Effector memory CD8-positive, alpha-beta T cell (primary cell): ENCODE data around the gene APOBEC3G.

Source experiments
- ATAC-seq: fragments of 150-1000 bp; cut with Tn5 transposase; replicated peaks from 2 replicates; pipeline ENCODE4 v1.10.0; 2021; ENCODE audit warnings: mild to moderate bottlenecking, moderate library complexity
- DNase-seq, 3 experiments: peaks; one replicate each; pipeline ENCODE4 v3.0.0; 2021
- H3K27ac Mint-ChIP-seq, 2 donors: one replicate each; pipeline ENCODE4 v1.8.0; 2022; ENCODE audit warnings: mild to moderate bottlenecking in 2 of 2, mixed read lengths in 2 of 2, moderate library complexity in 2 of 2
- H3K27me3 Mint-ChIP-seq, 2 donors: one replicate each; pipeline ENCODE4 v1.8.0; 2022; ENCODE audit warnings: mixed read lengths in 2 of 2
- H3K36me3 Mint-ChIP-seq: one replicate; pipeline ENCODE4 v1.8.0; 2022; ENCODE audit warnings: mild to moderate bottlenecking, moderate library complexity, mixed read lengths; ENCODE audit not compliant: insufficient read depth
- H3K4me1 Mint-ChIP-seq, 2 donors: one replicate each; pipeline ENCODE4 v1.8.0; 2022; ENCODE audit warnings: low read depth in 2 of 2, mixed read lengths in 2 of 2
- H3K4me3 Mint-ChIP-seq, 2 donors: one replicate each; pipeline ENCODE4 v1.8.0; 2022; ENCODE audit warnings: mild to moderate bottlenecking in 2 of 2, mixed read lengths in 2 of 2, moderate library complexity in 2 of 2
- H3K9me3 Mint-ChIP-seq, 2 donors: one replicate each; pipeline ENCODE4 v1.8.0; 2022; ENCODE audit warnings: mixed read lengths in 2 of 2

The APOBEC3G gene

GRCh38 chr22:39129746-39130145 lies 52.7 kb downstream of the APOBEC3G start:
- peak overlapping the region in 1 of 2 donors; percentile 31 for H3K27ac Mint-ChIP-seq
- H3K36me3 Mint-ChIP-seq = peaks cover 7% of the 10 kb centered on the region
- no peak overlapping the region for H3K4me3 Mint-ChIP-seq
- no peaks in the 10 kb centered on the region for H3K9me3 Mint-ChIP-seq
- H3K27me3 Mint-ChIP-seq = no peaks in the 10 kb centered on the region
- DNase-seq = no peak
- no peak for ATAC-seq
- H3K4me1 Mint-ChIP-seq = peaks cover 0 to 4% of the 10 kb centered on the region in 2 donors

- Mint-ChIP-seq H3K9me3 (no peaks in the 10 kb centered on the region), H3K27ac (peak overlapping the region in 1 of 2 donors; percentile 31), H3K4me1 (peaks cover 0 to 4% of the 10 kb centered on the region in 2 donors), H3K36me3 (peaks cover 7% of the 10 kb centered on the region), H3K27me3 (no peaks in the 10 kb centered on the region), H3K4me3 (no peak overlapping the region)
- DNase-seq (no peak), ATAC-seq (no peak)
Observed at GRCh38 chr22:39130152-39130704, 53.2 kb downstream of the APOBEC3G start.

- Mint-ChIP-seq H3K27ac (peak overlapping the region; percentile 61 to 67), H3K4me3 (no peak overlapping the region), H3K9me3 (no peaks in the 10 kb centered on the region), H3K27me3 (no peaks in the 10 kb centered on the region), H3K4me1 (peaks cover under 1 to 4% of the 10 kb centered on the region in 2 donors), H3K36me3 (peaks cover 7% of the 10 kb centered on the region)
- no peak for DNase-seq
- no peak for ATAC-seq
Observed at GRCh38 chr22:39130892-39131855, 54.1 kb downstream of the APOBEC3G start.

GRCh38 chr22:39132281-39132680 lies 55.2 kb downstream of the APOBEC3G start:
- DNase-seq (no peak), ATAC-seq (no peak)
- peaks cover 1 to 7% of the 10 kb centered on the region in 2 donors for H3K4me1 Mint-ChIP-seq
- no peak overlapping the region for H3K4me3 Mint-ChIP-seq
- peak overlapping the region; percentile 67 to 68 for H3K27ac Mint-ChIP-seq
- H3K27me3 Mint-ChIP-seq = no peaks in the 10 kb centered on the region
- no peaks in the 10 kb centered on the region for H3K9me3 Mint-ChIP-seq
- H3K36me3 Mint-ChIP-seq = peaks cover 7% of the 10 kb centered on the region

- H3K36me3 Mint-ChIP-seq = peaks cover 8% of the 10 kb centered on the region
- no peaks in the 10 kb centered on the region for H3K27me3 Mint-ChIP-seq
- no peaks in the 10 kb centered on the region for H3K9me3 Mint-ChIP-seq
- DNase-seq (no peak), ATAC-seq (no peak)
- peak overlapping the region in 1 of 2 donors; percentile 68 for H3K27ac Mint-ChIP-seq
- peaks cover 1 to 7% of the 10 kb centered on the region in 2 donors for H3K4me1 Mint-ChIP-seq
- H3K4me3 Mint-ChIP-seq = no peak overlapping the region
Observed at GRCh38 chr22:39132871-39133524, 55.9 kb downstream of the APOBEC3G start.

- H3K4me1 Mint-ChIP-seq = peaks cover 1 to 7% of the 10 kb centered on the region in 2 donors
- H3K27ac Mint-ChIP-seq = no peak overlapping the region
Observed at GRCh38 chr22:39133871-39134270, 56.8 kb downstream of the APOBEC3G start.

GRCh38 chr22:39134366-39135091 lies 57.5 kb downstream of the APOBEC3G start:
- Mint-ChIP-seq H3K27me3 (no peaks in the 10 kb centered on the region), H3K36me3 (peaks cover 15% of the 10 kb centered on the region), H3K9me3 (no peaks in the 10 kb centered on the region), H3K4me1 (peaks cover 1 to 7% of the 10 kb centered on the region in 2 donors), H3K27ac (no peak overlapping the region), H3K4me3 (no peak overlapping the region)
- DNase-seq = no peak
- no peak for ATAC-seq

More at GRCh38 chr22:39133871-39134270, 56.8 kb downstream of the APOBEC3G start:
- no peak for ATAC-seq
- H3K36me3 Mint-ChIP-seq = peaks cover 15% of the 10 kb centered on the region
- no peaks in the 10 kb centered on the region for H3K27me3 Mint-ChIP-seq
- DNase-seq = no peak
- no peak overlapping the region for H3K4me3 Mint-ChIP-seq
- H3K9me3 Mint-ChIP-seq = no peaks in the 10 kb centered on the region

- peak; percentile 35 to 38 (median 36) for DNase-seq
- peak; percentile 68 for ATAC-seq
- Mint-ChIP-seq H3K36me3 (peaks cover 18% of the 10 kb centered on the region), H3K27ac (peak overlapping the region in 1 of 2 donors; percentile 74), H3K4me3 (no peak overlapping the region), H3K27me3 (no peaks in the 10 kb centered on the region), H3K4me1 (peaks cover 1 to 7% of the 10 kb centered on the region in 2 donors), H3K9me3 (no peaks in the 10 kb centered on the region)
Observed at GRCh38 chr22:39135092-39135896, 58.2 kb downstream of the APOBEC3G start.

GRCh38 chr22:39136317-39136716 lies 59.2 kb downstream of the APOBEC3G start:
- Mint-ChIP-seq H3K27ac (peak overlapping the region in 1 of 2 donors; percentile 26), H3K4me3 (no peak overlapping the region), H3K27me3 (no peaks in the 10 kb centered on the region), H3K4me1 (peaks cover 1 to 4% of the 10 kb centered on the region in 2 donors), H3K9me3 (no peaks in the 10 kb centered on the region), H3K36me3 (peaks cover 23% of the 10 kb centered on the region)
- ATAC-seq (no peak), DNase-seq (no peak)
